K562 (cell line): ENCODE data around the gene NRM. TPM values are rescaled to one million over a fixed set of nuclear protein-coding genes. Genes with fewer than 3 reads are reported as not detected.
A peak's percentile ranks its signal among the peaks of the same experiment; 100 is the strongest.

Experiments used
- C11orf30 ChIP-seq: fragments of 450-650 bp; IDR thresholded peaks from 2 replicates; pipeline ENCODE4 v1.6.1; 2016; ENCODE audit warnings: low read depth, mild to moderate bottlenecking
- CGGBP1 ChIP-seq: fragments of 250-450 bp; sonication (Bioruptor Pico); IDR thresholded peaks from 2 replicates; pipeline ENCODE4 v1.9.0; 2021; ENCODE audit warnings: mild to moderate bottlenecking
- CHCHD3 ChIP-seq: fragments of 250-450 bp; sonication (Bioruptor Pico); IDR thresholded peaks from 2 replicates; pipeline ENCODE4 v2.1.2; 2022; ENCODE audit warnings: mild to moderate bottlenecking
- CSDE1 ChIP-seq, 2 experiments: fragments of 450-650 bp; IDR thresholded peaks; 2 replicates each; pipeline ENCODE4 v1.6.1; 2016; ENCODE audit warnings: mild to moderate bottlenecking in 1 of 2
- DIDO1 ChIP-seq: fragments of 450-650 bp; IDR thresholded peaks from 2 replicates; pipeline ENCODE4 v1.6.1; 2016; ENCODE audit warnings: low read depth, missing biosample characterization, missing genetic modification characterization
- DPF2 ChIP-seq: fragments of 450-650 bp; IDR thresholded peaks from 2 replicates; pipeline ENCODE4 v1.6.1; 2016
- HNRNPH1 ChIP-seq: fragments of 200-400 bp; formaldehyde crosslinking; optimal IDR thresholded peaks from 2 replicates; pipeline ENCODE3; 2017; ENCODE audit warnings: low read depth, mild to moderate bottlenecking, low read length, moderate library complexity
- HNRNPL ChIP-seq: fragments of 200-400 bp; formaldehyde crosslinking; IDR thresholded peaks from 2 replicates; pipeline ENCODE4 v1.6.1; 2017; ENCODE audit warnings: low read depth, mild to moderate bottlenecking, low read length
- KDM4B ChIP-seq, 2 experiments: fragments of 450-650 bp in 1 of 2; sonication (generic) in 1 of 2; IDR thresholded peaks; 2 replicates each; pipeline ENCODE4 v1.6.1; 2016 to 2017; ENCODE audit warnings: borderline replicate concordance in 2 of 2, antibody characterized with exemption in 1 of 2, low read depth in 1 of 2, mild to moderate bottlenecking in 1 of 2
- MBD2 ChIP-seq: sonication (generic); IDR thresholded peaks from 2 replicates; pipeline ENCODE4 v1.6.1; 2016; ENCODE audit warnings: low read depth, borderline replicate concordance
- MEF2A ChIP-seq: IDR thresholded peaks from 2 replicates; pipeline ENCODE4 v1.6.1; 2011; ENCODE audit warnings: low read depth, mild to moderate bottlenecking, low read length, moderate library complexity; ENCODE audit not compliant: control insufficient read depth
- NRF1 ChIP-seq, 2 experiments: fragments of 450-650 bp; IDR thresholded peaks in 1 of 2; conservative IDR thresholded peaks in 1 of 2; 2 replicates each; pipeline ENCODE4 v1.6.1; 2014; ENCODE audit warnings: mild to moderate bottlenecking in 2 of 2
- POLR2A ChIP-seq: fragments of 450-650 bp; conservative IDR thresholded peaks from 2 replicates; pipeline ENCODE4 v1.6.1; 2016
- PRMT5 ChIP-seq: sonication (generic); formaldehyde crosslinking; IDR thresholded peaks from 2 replicates; pipeline ENCODE4 v1.5.0; 2020; ENCODE audit warnings: missing genetic modification reagents
- RBM39 ChIP-seq: fragments of 200-400 bp; formaldehyde crosslinking; optimal IDR thresholded peaks from 2 replicates; pipeline ENCODE3; 2018; ENCODE audit warnings: low read depth, low read length
- SIN3A ChIP-seq, 2 experiments: fragments of 150-350 bp in 1 of 2; IDR thresholded peaks; 2 replicates each; pipeline ENCODE4 v1.6.1; 2011 to 2016; ENCODE audit warnings: borderline replicate concordance in 2 of 2, low read depth in 2 of 2, low read length in 2 of 2, mild to moderate bottlenecking in 2 of 2, moderate library complexity in 2 of 2; ENCODE audit not compliant: control insufficient read depth in 1 of 2
- SPI1 ChIP-seq: IDR thresholded peaks from 2 replicates; pipeline ENCODE4 v1.6.1; 2011; ENCODE audit warnings: low read depth, low read length, control low read depth, borderline replicate concordance
- SUPT5H ChIP-seq: fragments of 450-650 bp; IDR thresholded peaks from 2 replicates; pipeline ENCODE4 v1.6.1; 2016
- TBP ChIP-seq: optimal IDR thresholded peaks from 2 replicates; pipeline ENCODE3; 2011; ENCODE audit warnings: low read depth, low read length, improper control_type of control experiment
- ZFPM2 ChIP-seq: fragments of 250-450 bp; sonication (Bioruptor Pico); IDR thresholded peaks from 2 replicates; pipeline ENCODE4 v1.5.1; 2022; ENCODE audit warnings: mild to moderate bottlenecking
- ZNF263 ChIP-seq: sonication (generic); formaldehyde crosslinking; IDR thresholded peaks from 2 replicates; pipeline ENCODE4 v1.8.0; 2022; ENCODE audit warnings: mild to moderate bottlenecking, missing genetic modification reagents, borderline replicate concordance
- ZNF324 ChIP-seq: fragments of 250-450 bp; sonication (Bioruptor Pico); IDR thresholded peaks from 2 replicates; pipeline ENCODE4 v1.4.0; 2020; ENCODE audit warnings: mild to moderate bottlenecking
- polyA plus RNA-seq, 8 experiments: library from polyadenylated mRNA; depleted of rRNA in 4 of 8; stranded (reverse) in 5 of 8; unstranded in 3 of 8; fragments of >200 nt; fragmentation: Nextera tagmentation in 2 of 8; fragmentation: Illumina TruSeq in 1 of 8; extraction: Ambion mirVana in 2 of 8; extraction: Trizol in 1 of 8; gene quantifications; 2 replicates each; pipeline versions ENCODE4 v1.2.1 to v1.2.3, GENCODE V29; 2011 to 2014; ENCODE audit warnings: inconsistent platforms in 1 of 8, missing spikeins in 1 of 8
- total RNA-seq, 7 experiments: library from RNA; depleted of rRNA in 6 of 7; stranded (reverse); fragments of >200 nt in 6 of 7; fragmentation: Illumina TruSeq in 2 of 7; extraction: Trizol in 2 of 7; gene quantifications; 2 replicates each; pipeline versions ENCODE4 v1.2.1 to v1.2.3, GENCODE V29; 2011 to 2021; ENCODE audit warnings: low replicate concordance in 1 of 7
- TF ChIP-seq, protein P1 (sequence below), 2 experiments: IDR thresholded peaks; 2 replicates each; pipeline ENCODE4 v1.6.1; 2011; ENCODE audit warnings: borderline replicate concordance in 1 of 2, control low read depth in 1 of 2, low read depth in 1 of 2, low read length in 1 of 2, mild to moderate bottlenecking in 1 of 2, mixed read lengths in 1 of 2, moderate library complexity in 1 of 2; ENCODE audit not compliant: insufficient read depth in 1 of 2, insufficient read length in 1 of 2, poor library complexity in 1 of 2, severe bottlenecking in 1 of 2; ENCODE audit errors: extremely low read depth in 1 of 2
- TF ChIP-seq, protein P2 (sequence below): fragments of 250-450 bp; sonication (Bioruptor Pico); IDR thresholded peaks from 2 replicates; pipeline ENCODE4 v1.4.0; 2020; ENCODE audit warnings: mild to moderate bottlenecking
- TF ChIP-seq, protein P3 (sequence below): IDR thresholded peaks from 2 replicates; pipeline ENCODE4 v1.6.1; 2014; ENCODE audit warnings: antibody characterized with exemption

NRM gene
- total and polyA plus RNA-seq, 9 of the 15 experiments (the other 6 are each of a cell fraction or from before 2014, with no cell fraction given) = 9.7 to 58.2 (median 18.1) TPM

GRCh38 chr6:30690403-30691207 is at the start of gene NRM (continued):
- peak; percentile 45 for TF ChIP-seq TBP
- no peak for TF ChIP-seq CGGBP1
- 0 out of 2 replicates have a peak, but pooled peaks have one; percentile 73 for TF ChIP-seq ZFPM2
- TF ChIP-seq, protein P1, sequence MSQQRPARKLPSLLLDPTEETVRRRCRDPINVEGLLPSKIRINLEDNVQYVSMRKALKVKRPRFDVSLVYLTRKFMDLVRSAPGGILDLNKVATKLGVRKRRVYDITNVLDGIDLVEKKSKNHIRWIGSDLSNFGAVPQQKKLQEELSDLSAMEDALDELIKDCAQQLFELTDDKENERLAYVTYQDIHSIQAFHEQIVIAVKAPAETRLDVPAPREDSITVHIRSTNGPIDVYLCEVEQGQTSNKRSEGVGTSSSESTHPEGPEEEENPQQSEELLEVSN (IDR thresholded peaks at IDR 0.05; ENCODE audit: borderline replicate concordance in 1 of 2, extremely low read depth in 1 of 2, insufficient read depth in 1 of 2, insufficient read length in 1 of 2, low read depth in 1 of 2, low read length in 1 of 2, poor library complexity in 1 of 2, severe bottlenecking in 1 of 2) = peak in 1 of 2 experiments; percentile 45
- TF ChIP-seq POLR2A = peak; percentile 81
- TF ChIP-seq HNRNPH1 = no peak
- no peak for TF ChIP-seq C11orf30
- TF ChIP-seq CHCHD3 = no peak
- peak; percentile 58; the same call in 1 of the 2 replicates for TF ChIP-seq MEF2A
- peak; percentile 84 for TF ChIP-seq ZNF263 (CRISPR knock-in tag)
- TF ChIP-seq NRF1 (conservative IDR thresholded peaks at IDR 0.05 in 1 of 2, IDR thresholded peaks at IDR 0.05 in 1 of 2) = peak; percentile 84 to 85
- TF ChIP-seq SIN3A (IDR thresholded peaks at IDR 0.05; ENCODE audit: borderline replicate concordance in 2 of 2, control insufficient read depth in 1 of 2, low read depth in 2 of 2, low read length in 2 of 2) = peak; percentile 73 to 81; a peak in 2 of 4 replicates
- TF ChIP-seq CSDE1 (IDR thresholded peaks at IDR 0.05) = no peak
- peak; percentile 27; the same call in 1 of the 2 replicates for TF ChIP-seq DIDO1 (tag)
- no peak for TF ChIP-seq DPF2
- TF ChIP-seq SPI1 = peak; percentile 82
- TF ChIP-seq, protein P2, sequence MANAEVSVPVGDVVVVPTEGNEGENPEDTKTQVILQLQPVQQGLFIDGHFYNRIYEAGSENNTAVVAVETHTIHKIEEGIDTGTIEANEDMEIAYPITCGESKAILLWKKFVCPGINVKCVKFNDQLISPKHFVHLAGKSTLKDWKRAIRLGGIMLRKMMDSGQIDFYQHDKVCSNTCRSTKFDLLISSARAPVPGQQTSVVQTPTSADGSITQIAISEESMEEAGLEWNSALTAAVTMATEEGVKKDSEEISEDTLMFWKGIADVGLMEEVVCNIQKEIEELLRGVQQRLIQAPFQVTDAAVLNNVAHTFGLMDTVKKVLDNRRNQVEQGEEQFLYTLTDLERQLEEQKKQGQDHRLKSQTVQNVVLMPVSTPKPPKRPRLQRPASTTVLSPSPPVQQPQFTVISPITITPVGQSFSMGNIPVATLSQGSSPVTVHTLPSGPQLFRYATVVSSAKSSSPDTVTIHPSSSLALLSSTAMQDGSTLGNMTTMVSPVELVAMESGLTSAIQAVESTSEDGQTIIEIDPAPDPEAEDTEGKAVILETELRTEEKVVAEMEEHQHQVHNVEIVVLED (CRISPR knock-in tag) = no peak
- peak; percentile 49; the same call in 1 of the 2 replicates for TF ChIP-seq MBD2
- peak; percentile 65 for TF ChIP-seq SUPT5H
- TF ChIP-seq PRMT5 = no peak
- no peak for TF ChIP-seq HNRNPL
- TF ChIP-seq, protein P3, sequence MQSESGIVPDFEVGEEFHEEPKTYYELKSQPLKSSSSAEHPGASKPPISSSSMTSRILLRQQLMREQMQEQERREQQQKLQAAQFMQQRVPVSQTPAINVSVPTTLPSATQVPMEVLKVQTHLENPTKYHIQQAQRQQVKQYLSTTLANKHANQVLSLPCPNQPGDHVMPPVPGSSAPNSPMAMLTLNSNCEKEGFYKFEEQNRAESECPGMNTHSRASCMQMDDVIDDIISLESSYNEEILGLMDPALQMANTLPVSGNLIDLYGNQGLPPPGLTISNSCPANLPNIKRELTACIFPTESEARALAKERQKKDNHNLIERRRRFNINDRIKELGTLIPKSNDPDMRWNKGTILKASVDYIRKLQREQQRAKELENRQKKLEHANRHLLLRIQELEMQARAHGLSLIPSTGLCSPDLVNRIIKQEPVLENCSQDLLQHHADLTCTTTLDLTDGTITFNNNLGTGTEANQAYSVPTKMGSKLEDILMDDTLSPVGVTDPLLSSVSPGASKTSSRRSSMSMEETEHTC = no peak
- TF ChIP-seq RBM39 = no peak
- peak in 1 of 2 experiments; percentile 50; a peak in 1 of 4 replicates for TF ChIP-seq KDM4B (IDR thresholded peaks at IDR 0.05; ENCODE audit: borderline replicate concordance in 2 of 2, low read depth in 1 of 2)
- TF ChIP-seq ZNF324 (CRISPR knock-in tag) = no peak
